WTC11 (cell line): ENCODE data around the gene CYBA. TPM values are rescaled to one million over a fixed set of nuclear protein-coding genes. Genes with fewer than 3 reads are reported as not detected.
A peak's percentile ranks its signal among the peaks of the same experiment; 100 is the strongest.

Experiments used
- ATAC-seq: fragments of 200-7000 bp; cut with Tn5 transposase; 2 replicates; pipeline ENCODE4 v1.10.0; 2021; ENCODE audit warnings: mild to moderate bottlenecking, moderate library complexity
- CTCF ChIA-PET: fragments of 300-600 bp; sonication (Branson Sonifier 250); formaldehyde crosslinking; loops from one replicate; lab custom pipeline; 2021; ENCODE audit warnings: antibody characterized with exemption; lab: Charles Lee
- POLR2A ChIA-PET: fragments of 350-600 bp; sonication (Branson Sonifier 250); formaldehyde crosslinking; loops from one replicate; lab custom pipeline; 2021; ENCODE audit warnings: antibody characterized with exemption; lab: Charles Lee
- DNase-seq: peaks from one replicate; pipeline ENCODE4 v3.0.0; 2021; ENCODE audit warnings: low spot score
- H3K27ac Mint-ChIP-seq: 2 replicates; pipeline ENCODE4 v1.8.0; 2021; ENCODE audit warnings: mixed read lengths
- H3K27me3 Mint-ChIP-seq: 2 replicates; pipeline ENCODE4 v1.8.0; 2021; ENCODE audit warnings: low read depth, mild to moderate bottlenecking, moderate library complexity, mixed read lengths
- H3K36me3 Mint-ChIP-seq: 2 replicates; pipeline ENCODE4 v1.8.0; 2021; ENCODE audit warnings: mixed read lengths
- H3K4me1 Mint-ChIP-seq: 2 replicates; pipeline ENCODE4 v1.8.0; 2022; ENCODE audit warnings: mixed read lengths
- H3K4me3 Mint-ChIP-seq: 2 replicates; pipeline ENCODE4 v1.8.0; 2021; ENCODE audit warnings: mild to moderate bottlenecking, moderate library complexity, mixed read lengths
- H3K9me3 Mint-ChIP-seq: 2 replicates; pipeline ENCODE4 v1.8.0; 2021; ENCODE audit warnings: mixed read lengths
- CBFB ChIP-seq: sonication (generic); formaldehyde crosslinking; IDR thresholded peaks from 2 replicates; pipeline ENCODE4 v1.8.1; 2022; ENCODE audit warnings: mild to moderate bottlenecking, low read depth, missing genetic modification reagents
- CREB1 ChIP-seq: sonication (generic); formaldehyde crosslinking; IDR thresholded peaks from 2 replicates; pipeline ENCODE4 v1.8.0; 2023; ENCODE audit warnings: mild to moderate bottlenecking, missing genetic modification reagents
- CREM ChIP-seq: sonication (generic); formaldehyde crosslinking; IDR thresholded peaks from 2 replicates; pipeline ENCODE4 v1.8.1; 2022; ENCODE audit warnings: mild to moderate bottlenecking, missing genetic modification reagents, moderate library complexity
- FOXP1 ChIP-seq: sonication (generic); formaldehyde crosslinking; IDR thresholded peaks from 2 replicates; pipeline ENCODE4 v1.8.0; 2022; ENCODE audit warnings: missing genetic modification reagents, mild to moderate bottlenecking, moderate library complexity, borderline replicate concordance
- JUN ChIP-seq: sonication (generic); formaldehyde crosslinking; IDR thresholded peaks from 2 replicates; pipeline ENCODE4 v1.8.0; 2023; ENCODE audit warnings: mild to moderate bottlenecking, missing genetic modification reagents
- NR3C1 ChIP-seq: sonication (generic); formaldehyde crosslinking; conservative IDR thresholded peaks from 2 replicates; pipeline ENCODE4 v1.8.1; 2023; ENCODE audit warnings: low read depth, mild to moderate bottlenecking, missing genetic modification reagents
- SMAD4 ChIP-seq: sonication (generic); formaldehyde crosslinking; IDR thresholded peaks from 2 replicates; pipeline ENCODE4 v1.8.0; 2022; ENCODE audit warnings: mild to moderate bottlenecking, missing genetic modification reagents
- SOX15 ChIP-seq: fragments of 250-450 bp; sonication (Bioruptor Pico); IDR thresholded peaks from 2 replicates; pipeline ENCODE4 v1.9.0; 2021; ENCODE audit warnings: mild to moderate bottlenecking
- TCF7 ChIP-seq: sonication (generic); formaldehyde crosslinking; IDR thresholded peaks from 2 replicates; pipeline ENCODE4 v1.8.0; 2022; ENCODE audit warnings: mild to moderate bottlenecking, low read depth, missing genetic modification reagents, moderate library complexity
- TP53 ChIP-seq: sonication (generic); formaldehyde crosslinking; IDR thresholded peaks from 2 replicates; pipeline ENCODE4 v1.8.1; 2023; ENCODE audit warnings: mild to moderate bottlenecking, missing genetic modification reagents
- ZBTB21 ChIP-seq: sonication (generic); formaldehyde crosslinking; IDR thresholded peaks from 2 replicates; pipeline ENCODE4 v1.8.1; 2023; ENCODE audit warnings: mild to moderate bottlenecking, missing genetic modification reagents, borderline replicate concordance
- ZNF138 ChIP-seq: sonication (generic); formaldehyde crosslinking; conservative IDR thresholded peaks from 2 replicates; pipeline ENCODE4 v1.8.1; 2022; ENCODE audit warnings: mild to moderate bottlenecking, moderate library complexity, missing genetic modification reagents
- ZNF263 ChIP-seq: sonication (generic); formaldehyde crosslinking; IDR thresholded peaks from 2 replicates; pipeline ENCODE4 v1.8.1; 2022; ENCODE audit warnings: low read depth, mild to moderate bottlenecking, moderate library complexity, missing genetic modification reagents
- total RNA-seq: library from RNA; stranded (reverse); gene quantifications from 3 replicates; pipeline ENCODE4 v1.2.3, GENCODE V29; 2021
- TF ChIP-seq, protein P1 (sequence below): sonication (generic); formaldehyde crosslinking; IDR thresholded peaks from 2 replicates; pipeline ENCODE4 v1.8.1; 2023; ENCODE audit warnings: mild to moderate bottlenecking, missing genetic modification reagents, moderate library complexity
- TF ChIP-seq, protein P2 (sequence below): sonication (generic); formaldehyde crosslinking; IDR thresholded peaks from 2 replicates; pipeline ENCODE4 v1.8.1; 2022; ENCODE audit warnings: low read depth, mild to moderate bottlenecking, moderate library complexity, missing genetic modification reagents, borderline replicate concordance
- TF ChIP-seq, protein P3 (sequence below): sonication (generic); formaldehyde crosslinking; IDR thresholded peaks from 2 replicates; pipeline ENCODE4 v1.8.0; 2022; ENCODE audit warnings: mild to moderate bottlenecking, missing genetic modification reagents
- TF ChIP-seq, protein P4 (sequence below): sonication (generic); formaldehyde crosslinking; conservative IDR thresholded peaks from 2 replicates; pipeline ENCODE4 v1.8.1; 2023; ENCODE audit warnings: mild to moderate bottlenecking, low read depth, missing genetic modification reagents, moderate library complexity
- TF ChIP-seq, protein P5 (sequence below): fragments of 200-600 bp; IDR thresholded peaks from 2 replicates; pipeline ENCODE4 v1.8.0; 2022; ENCODE audit warnings: antibody characterized with exemption

The CYBA gene
- total RNA-seq, 1 experiment from 2014 or later, result 169 TPM

DNA sequence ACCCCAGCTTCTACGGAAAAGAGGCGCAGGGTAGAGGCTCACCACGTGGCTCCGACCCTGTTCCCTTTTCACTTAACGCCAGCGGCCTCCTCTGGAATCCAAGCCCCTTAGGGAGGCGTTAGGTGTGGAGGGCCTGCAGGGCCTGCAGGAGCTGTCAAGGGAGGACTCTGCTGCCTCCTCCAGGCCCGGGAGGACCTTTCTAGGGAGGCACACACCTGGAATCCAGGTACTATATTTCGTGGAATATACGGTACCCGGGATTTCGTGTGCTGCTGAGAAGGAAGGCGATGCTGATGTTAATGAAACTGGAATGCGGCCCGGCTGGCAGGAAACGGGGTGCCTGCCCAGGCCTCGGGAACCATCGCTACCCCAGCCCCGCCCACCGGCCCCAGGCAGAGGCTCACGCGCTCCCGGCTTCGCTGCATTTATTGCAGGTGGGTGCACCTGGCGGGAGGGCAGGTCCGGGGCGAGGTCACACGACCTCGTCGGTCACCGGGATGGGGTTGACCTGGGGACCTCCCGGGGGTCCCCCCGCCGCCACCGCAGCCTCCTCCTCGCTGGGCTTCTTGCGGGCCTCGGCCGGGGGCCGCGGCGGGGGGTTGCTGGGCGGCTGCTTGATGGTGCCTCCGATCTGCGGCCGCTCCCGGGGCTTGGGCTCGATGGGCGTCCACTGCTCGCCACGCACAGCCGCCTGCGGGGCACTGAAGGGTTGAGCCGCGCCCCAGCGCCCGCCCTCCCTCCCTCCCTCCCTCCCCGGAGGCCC lies 7.8 kb downstream of the CYBA start:
- TF ChIP-seq TCF7 (CRISPR knock-in tag), result no peak
- TF ChIP-seq CBFB (CRISPR knock-in tag), result no peak
- TF ChIP-seq ZNF263 (CRISPR knock-in tag), result peak; percentile 89
- ATAC-seq, result no peak
- Mint-ChIP-seq H3K4me1 (peaks cover 18% of the 10 kb centered on the region), H3K27ac (no peak overlapping the region), H3K9me3 (no peaks in the 10 kb centered on the region), H3K4me3 (no peak overlapping the region), H3K36me3 (no peaks in the 10 kb centered on the region), H3K27me3 (peaks cover 13% of the 10 kb centered on the region)
- DNase-seq, result peak; percentile 16
- CTCF ChIA-PET, result interaction anchor here (1.3 to 1.4 kb wide), 3 partner anchors 10 to 42 kb away, joined by 3 to 7 read pairs (median 5); no protein-coding TSS in a partner anchor
- POLR2A ChIA-PET, result no interaction called here

DNA sequence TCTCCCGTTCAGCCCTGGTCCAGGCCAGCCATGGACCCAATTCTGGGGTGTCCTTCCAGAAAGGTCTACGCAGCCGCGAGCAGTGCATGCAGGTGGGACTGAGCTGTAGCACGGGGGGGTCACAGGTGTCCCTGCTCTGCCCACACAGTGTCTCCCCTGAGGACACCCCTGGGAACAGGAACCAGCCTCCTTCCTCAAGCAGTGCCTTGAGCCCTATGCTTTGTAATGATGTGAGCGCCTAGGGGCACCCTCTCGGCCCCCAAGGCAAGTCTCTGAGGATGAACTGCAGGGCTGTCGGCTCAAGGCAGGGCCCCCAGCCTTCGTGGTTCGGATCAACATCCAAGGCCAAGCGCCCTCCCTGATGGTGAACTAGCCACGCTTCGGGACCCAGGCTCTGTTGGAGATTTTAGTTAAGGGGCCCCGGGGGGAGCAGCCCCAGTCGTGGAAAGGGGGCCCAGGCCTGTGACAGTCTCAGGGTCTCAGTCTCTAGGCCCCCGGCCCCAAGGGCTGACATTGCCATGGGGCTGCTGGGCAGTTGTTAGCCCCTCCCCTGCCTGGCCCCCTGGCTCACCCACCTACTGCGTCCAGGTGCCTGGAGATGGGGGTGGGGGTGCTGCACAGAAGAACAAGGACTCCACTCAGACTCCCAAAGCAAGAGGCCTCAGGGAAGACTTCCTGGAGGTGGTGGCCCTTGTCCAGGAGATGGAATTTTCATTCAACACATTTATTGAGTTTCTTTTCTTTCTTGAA lies 10.2 kb downstream of the CYBA start:
- Mint-ChIP-seq H3K9me3 (no peaks in the 10 kb centered on the region), H3K4me1 (peaks cover 35% of the 10 kb centered on the region), H3K27ac (no peak overlapping the region), H3K4me3 (peak overlapping the region; percentile 27; the same call in 1 of the 2 replicates), H3K27me3 (peaks cover 18% of the 10 kb centered on the region), H3K36me3 (no peaks in the 10 kb centered on the region)
- ChIA-PET POLR2A (no interaction called here), CTCF (interaction anchor here (0.5 to 4.9 kb wide), 4 partner anchors 9 to 789 kb away, joined by 3 to 26 read pairs (median 12); partner anchors contain the start of gene SNAI3)
- DNase-seq (no peak), ATAC-seq (no peak)
- TF ChIP-seq CREB1 (CRISPR knock-in tag) (no peak), TP53 (no peak)
- TF ChIP-seq, protein P1, sequence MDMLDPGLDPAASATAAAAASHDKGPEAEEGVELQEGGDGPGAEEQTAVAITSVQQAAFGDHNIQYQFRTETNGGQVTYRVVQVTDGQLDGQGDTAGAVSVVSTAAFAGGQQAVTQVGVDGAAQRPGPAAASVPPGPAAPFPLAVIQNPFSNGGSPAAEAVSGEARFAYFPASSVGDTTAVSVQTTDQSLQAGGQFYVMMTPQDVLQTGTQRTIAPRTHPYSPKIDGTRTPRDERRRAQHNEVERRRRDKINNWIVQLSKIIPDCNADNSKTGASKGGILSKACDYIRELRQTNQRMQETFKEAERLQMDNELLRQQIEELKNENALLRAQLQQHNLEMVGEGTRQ (CRISPR knock-in tag), result no peak

DNA sequence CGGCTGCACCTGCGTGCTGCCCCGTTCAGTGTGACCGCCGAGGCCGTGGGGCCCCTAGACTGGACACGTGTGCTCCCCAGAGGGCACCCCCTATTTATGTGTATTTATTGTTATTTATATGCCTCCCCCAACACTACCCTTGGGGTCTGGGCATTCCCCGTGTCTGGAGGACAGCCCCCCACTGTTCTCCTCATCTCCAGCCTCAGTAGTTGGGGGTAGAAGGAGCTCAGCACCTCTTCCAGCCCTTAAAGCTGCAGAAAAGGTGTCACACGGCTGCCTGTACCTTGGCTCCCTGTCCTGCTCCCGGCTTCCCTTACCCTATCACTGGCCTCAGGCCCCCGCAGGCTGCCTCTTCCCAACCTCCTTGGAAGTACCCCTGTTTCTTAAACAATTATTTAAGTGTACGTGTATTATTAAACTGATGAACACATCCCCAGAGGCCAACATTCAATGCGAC lies 10.8 kb downstream of the CYBA start:
- Mint-ChIP-seq H3K4me3 (peak overlapping the region; percentile 33), H3K27ac (no peak overlapping the region), H3K36me3 (no peaks in the 10 kb centered on the region), H3K27me3 (peaks cover 22% of the 10 kb centered on the region), H3K4me1 (peaks cover 38% of the 10 kb centered on the region), H3K9me3 (no peaks in the 10 kb centered on the region)
- DNase-seq (no peak), ATAC-seq (no peak)
- CTCF ChIA-PET, result interaction anchor here (1.5 to 4.9 kb wide), 3 partner anchors 10 to 46 kb away, joined by 5 to 26 read pairs (median 19); partner anchors contain the start of gene SNAI3
- POLR2A ChIA-PET, result no interaction called here
- TF ChIP-seq JUN (CRISPR knock-in tag) (no peak), NR3C1 (CRISPR knock-in tag) (no peak), ZNF138 (no peak), ZBTB21 (CRISPR knock-in tag) (no peak), SOX15 (CRISPR knock-in tag) (no peak), CBFB (CRISPR knock-in tag) (no peak), CREM (CRISPR knock-in tag) (no peak), SMAD4 (no peak), FOXP1 (CRISPR knock-in tag) (no peak), ZNF263 (CRISPR knock-in tag) (no peak)
- TF ChIP-seq, protein P2, sequence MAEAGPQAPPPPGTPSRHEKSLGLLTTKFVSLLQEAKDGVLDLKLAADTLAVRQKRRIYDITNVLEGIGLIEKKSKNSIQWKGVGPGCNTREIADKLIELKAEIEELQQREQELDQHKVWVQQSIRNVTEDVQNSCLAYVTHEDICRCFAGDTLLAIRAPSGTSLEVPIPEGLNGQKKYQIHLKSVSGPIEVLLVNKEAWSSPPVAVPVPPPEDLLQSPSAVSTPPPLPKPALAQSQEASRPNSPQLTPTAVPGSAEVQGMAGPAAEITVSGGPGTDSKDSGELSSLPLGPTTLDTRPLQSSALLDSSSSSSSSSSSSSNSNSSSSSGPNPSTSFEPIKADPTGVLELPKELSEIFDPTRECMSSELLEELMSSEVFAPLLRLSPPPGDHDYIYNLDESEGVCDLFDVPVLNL, result no peak
- TF ChIP-seq, protein P3, sequence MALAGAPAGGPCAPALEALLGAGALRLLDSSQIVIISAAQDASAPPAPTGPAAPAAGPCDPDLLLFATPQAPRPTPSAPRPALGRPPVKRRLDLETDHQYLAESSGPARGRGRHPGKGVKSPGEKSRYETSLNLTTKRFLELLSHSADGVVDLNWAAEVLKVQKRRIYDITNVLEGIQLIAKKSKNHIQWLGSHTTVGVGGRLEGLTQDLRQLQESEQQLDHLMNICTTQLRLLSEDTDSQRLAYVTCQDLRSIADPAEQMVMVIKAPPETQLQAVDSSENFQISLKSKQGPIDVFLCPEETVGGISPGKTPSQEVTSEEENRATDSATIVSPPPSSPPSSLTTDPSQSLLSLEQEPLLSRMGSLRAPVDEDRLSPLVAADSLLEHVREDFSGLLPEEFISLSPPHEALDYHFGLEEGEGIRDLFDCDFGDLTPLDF (CRISPR knock-in tag), result no peak
- TF ChIP-seq, protein P4, sequence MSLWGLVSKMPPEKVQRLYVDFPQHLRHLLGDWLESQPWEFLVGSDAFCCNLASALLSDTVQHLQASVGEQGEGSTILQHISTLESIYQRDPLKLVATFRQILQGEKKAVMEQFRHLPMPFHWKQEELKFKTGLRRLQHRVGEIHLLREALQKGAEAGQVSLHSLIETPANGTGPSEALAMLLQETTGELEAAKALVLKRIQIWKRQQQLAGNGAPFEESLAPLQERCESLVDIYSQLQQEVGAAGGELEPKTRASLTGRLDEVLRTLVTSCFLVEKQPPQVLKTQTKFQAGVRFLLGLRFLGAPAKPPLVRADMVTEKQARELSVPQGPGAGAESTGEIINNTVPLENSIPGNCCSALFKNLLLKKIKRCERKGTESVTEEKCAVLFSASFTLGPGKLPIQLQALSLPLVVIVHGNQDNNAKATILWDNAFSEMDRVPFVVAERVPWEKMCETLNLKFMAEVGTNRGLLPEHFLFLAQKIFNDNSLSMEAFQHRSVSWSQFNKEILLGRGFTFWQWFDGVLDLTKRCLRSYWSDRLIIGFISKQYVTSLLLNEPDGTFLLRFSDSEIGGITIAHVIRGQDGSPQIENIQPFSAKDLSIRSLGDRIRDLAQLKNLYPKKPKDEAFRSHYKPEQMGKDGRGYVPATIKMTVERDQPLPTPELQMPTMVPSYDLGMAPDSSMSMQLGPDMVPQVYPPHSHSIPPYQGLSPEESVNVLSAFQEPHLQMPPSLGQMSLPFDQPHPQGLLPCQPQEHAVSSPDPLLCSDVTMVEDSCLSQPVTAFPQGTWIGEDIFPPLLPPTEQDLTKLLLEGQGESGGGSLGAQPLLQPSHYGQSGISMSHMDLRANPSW, result no peak
- TF ChIP-seq, protein P5, sequence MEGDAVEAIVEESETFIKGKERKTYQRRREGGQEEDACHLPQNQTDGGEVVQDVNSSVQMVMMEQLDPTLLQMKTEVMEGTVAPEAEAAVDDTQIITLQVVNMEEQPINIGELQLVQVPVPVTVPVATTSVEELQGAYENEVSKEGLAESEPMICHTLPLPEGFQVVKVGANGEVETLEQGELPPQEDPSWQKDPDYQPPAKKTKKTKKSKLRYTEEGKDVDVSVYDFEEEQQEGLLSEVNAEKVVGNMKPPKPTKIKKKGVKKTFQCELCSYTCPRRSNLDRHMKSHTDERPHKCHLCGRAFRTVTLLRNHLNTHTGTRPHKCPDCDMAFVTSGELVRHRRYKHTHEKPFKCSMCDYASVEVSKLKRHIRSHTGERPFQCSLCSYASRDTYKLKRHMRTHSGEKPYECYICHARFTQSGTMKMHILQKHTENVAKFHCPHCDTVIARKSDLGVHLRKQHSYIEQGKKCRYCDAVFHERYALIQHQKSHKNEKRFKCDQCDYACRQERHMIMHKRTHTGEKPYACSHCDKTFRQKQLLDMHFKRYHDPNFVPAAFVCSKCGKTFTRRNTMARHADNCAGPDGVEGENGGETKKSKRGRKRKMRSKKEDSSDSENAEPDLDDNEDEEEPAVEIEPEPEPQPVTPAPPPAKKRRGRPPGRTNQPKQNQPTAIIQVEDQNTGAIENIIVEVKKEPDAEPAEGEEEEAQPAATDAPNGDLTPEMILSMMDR, result no peak
- TF ChIP-seq, protein P1 (CRISPR knock-in tag), result no peak
